ENCODE measurements around the gene FBL.
"Not testable (repeated sequence)": the region's sequence is repeated elsewhere in the genome, so short reads cannot be mapped to it uniquely, and the experiment has no call there.

Gene FBL

DNA sequence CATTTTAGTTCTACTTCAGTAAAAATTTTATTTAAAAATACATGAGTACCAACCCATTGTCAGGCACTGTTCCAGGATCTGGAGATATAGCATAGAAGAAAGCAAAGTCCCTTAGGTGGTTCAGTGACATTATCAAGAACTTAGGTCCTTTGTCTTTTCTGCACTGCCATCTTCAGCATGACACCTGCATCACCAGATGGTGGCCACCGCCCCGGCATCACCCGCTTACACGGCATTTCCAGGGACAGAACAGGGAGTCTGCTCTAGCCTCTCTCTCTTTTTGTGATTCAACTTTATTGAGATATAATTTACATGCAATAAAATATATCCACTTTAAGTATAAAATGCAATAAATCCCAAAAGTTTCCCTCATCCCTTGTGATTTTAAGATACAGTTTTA lies 35.8 kb downstream of the FBL start:
- no peaks in the 10 kb centered on the region for H3K36me3 Mint-ChIP-seq (ENCODE audit: insufficient read depth)
- H3K9me3 Mint-ChIP-seq, result no peaks in the 10 kb centered on the region
- DNase-seq (ENCODE audit: low spot score in 2 of 2) (no peak), ATAC-seq (replicated peaks; ENCODE audit: extremely low read depth, poor library complexity, severe bottlenecking) (no peak)
- peaks cover 9% of the 10 kb centered on the region for H3K27me3 Mint-ChIP-seq
- no peaks in the 10 kb centered on the region for H3K4me1 Mint-ChIP-seq
- H3K27ac Mint-ChIP-seq (ENCODE audit: low read depth), result no peak overlapping the region
- H3K4me3 Mint-ChIP-seq, result no peak overlapping the region

- H3K27ac Mint-ChIP-seq (ENCODE audit: low read depth), result no peak overlapping the region
- peaks cover 14% of the 10 kb centered on the region for H3K27me3 Mint-ChIP-seq
- DNase-seq (ENCODE audit: low spot score in 2 of 2) (no peak), ATAC-seq (replicated peaks; ENCODE audit: extremely low read depth, poor library complexity, severe bottlenecking) (no peak)
- H3K4me1 Mint-ChIP-seq, result no peaks in the 10 kb centered on the region
- H3K4me3 Mint-ChIP-seq, result no peak overlapping the region
- no peaks in the 10 kb centered on the region for H3K9me3 Mint-ChIP-seq
- H3K36me3 Mint-ChIP-seq (ENCODE audit: insufficient read depth), result no peaks in the 10 kb centered on the region
Measured at GRCh38 chr19:39809368-39809767, 36.8 kb downstream of the FBL start.

DNA sequence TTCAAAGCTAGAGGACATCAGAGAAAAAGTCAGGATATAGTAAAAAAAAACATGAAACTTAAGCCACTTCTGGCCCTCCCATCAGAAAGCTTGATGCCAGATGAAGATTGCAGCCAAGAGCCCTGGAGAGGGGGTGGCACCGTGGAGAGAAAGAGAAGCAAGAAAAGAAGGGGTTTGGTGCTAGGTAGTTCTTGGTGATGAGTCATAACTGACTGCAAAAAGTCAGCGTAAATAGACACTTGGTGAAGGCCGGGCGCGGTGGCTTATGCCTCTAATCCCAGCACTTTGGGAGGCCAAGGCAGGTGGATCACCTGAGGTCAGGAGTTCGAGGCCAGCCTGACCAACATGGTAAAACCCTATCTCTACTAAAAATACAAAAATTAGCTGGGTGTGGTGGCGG lies 37.5 kb downstream of the FBL start:
- DNase-seq (ENCODE audit: low spot score in 2 of 2); ATAC-seq (replicated peaks; ENCODE audit: extremely low read depth, poor library complexity, severe bottlenecking); H3K36me3 Mint-ChIP-seq (ENCODE audit: insufficient read depth); H3K4me3 Mint-ChIP-seq; H3K27ac Mint-ChIP-seq (ENCODE audit: low read depth); H3K9me3 Mint-ChIP-seq; H3K4me1 Mint-ChIP-seq: not testable (repeated sequence)
- peaks cover 14% of the 10 kb centered on the region for H3K27me3 Mint-ChIP-seq

- H3K9me3 Mint-ChIP-seq, result no peaks in the 10 kb centered on the region
- no peak for DNase-seq (ENCODE audit: low spot score in 2 of 2)
- no peak overlapping the region for H3K27ac Mint-ChIP-seq (ENCODE audit: low read depth)
- H3K27me3 Mint-ChIP-seq, result peaks cover 20% of the 10 kb centered on the region
- no peak for ATAC-seq (replicated peaks; ENCODE audit: extremely low read depth, poor library complexity, severe bottlenecking)
- no peaks in the 10 kb centered on the region for H3K4me1 Mint-ChIP-seq
- H3K36me3 Mint-ChIP-seq (ENCODE audit: insufficient read depth), result no peaks in the 10 kb centered on the region
- no peak overlapping the region for H3K4me3 Mint-ChIP-seq
Measured at GRCh38 chr19:39807846-39808364, 38.3 kb downstream of the FBL start.

- DNase-seq (ENCODE audit: low spot score in 2 of 2) (no peak), ATAC-seq (replicated peaks; ENCODE audit: extremely low read depth, poor library complexity, severe bottlenecking) (no peak)
- H3K9me3 Mint-ChIP-seq, result no peaks in the 10 kb centered on the region
- H3K27me3 Mint-ChIP-seq, result peaks cover 24% of the 10 kb centered on the region
- H3K4me3 Mint-ChIP-seq, result no peak overlapping the region
- H3K4me1 Mint-ChIP-seq, result no peaks in the 10 kb centered on the region
- H3K36me3 Mint-ChIP-seq (ENCODE audit: insufficient read depth), result no peaks in the 10 kb centered on the region
- H3K27ac Mint-ChIP-seq (ENCODE audit: low read depth), result no peak overlapping the region
Measured at GRCh38 chr19:39805104-39805503, 41.1 kb downstream of the FBL start.

- peaks cover 24% of the 10 kb centered on the region for H3K27me3 Mint-ChIP-seq
- no peak overlapping the region for H3K27ac Mint-ChIP-seq (ENCODE audit: low read depth)
- peaks cover 1% of the 10 kb centered on the region for H3K36me3 Mint-ChIP-seq (ENCODE audit: insufficient read depth)
- no peaks in the 10 kb centered on the region for H3K4me1 Mint-ChIP-seq
- no peaks in the 10 kb centered on the region for H3K9me3 Mint-ChIP-seq
- DNase-seq (ENCODE audit: low spot score in 2 of 2), result no peak
- no peak overlapping the region for H3K4me3 Mint-ChIP-seq
- ATAC-seq (replicated peaks; ENCODE audit: extremely low read depth, poor library complexity, severe bottlenecking), result no peak
Measured at GRCh38 chr19:39802958-39803357, 43.2 kb downstream of the FBL start.

DNA sequence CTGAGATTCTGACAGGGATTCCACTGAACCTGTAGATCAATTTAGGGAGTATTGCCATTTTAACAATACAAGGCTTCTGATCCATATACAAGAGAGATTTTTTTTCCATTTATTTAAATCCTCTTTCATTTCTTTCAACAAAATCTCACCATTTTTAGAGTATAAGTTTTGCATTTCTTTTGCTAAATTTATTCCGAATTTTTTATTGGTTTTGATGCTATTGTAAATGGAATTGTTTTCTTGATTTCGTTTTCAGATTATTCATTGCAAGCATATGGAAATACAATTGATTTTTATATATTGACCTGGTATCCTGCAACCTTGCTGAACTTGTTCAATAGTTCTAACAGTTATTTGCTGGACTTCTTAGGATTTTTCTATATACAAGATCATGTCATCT lies 49.1 kb downstream of the FBL start:
- Mint-ChIP-seq H3K27me3 (no peaks in the 10 kb centered on the region), H3K4me1 (peaks cover 6% of the 10 kb centered on the region), H3K9me3 (no peaks in the 10 kb centered on the region), H3K27ac (ENCODE audit: low read depth) (no peak overlapping the region), H3K36me3 (ENCODE audit: insufficient read depth) (peaks cover 2% of the 10 kb centered on the region), H3K4me3 (no peak overlapping the region)
- ATAC-seq (replicated peaks; ENCODE audit: extremely low read depth, poor library complexity, severe bottlenecking) (no peak), DNase-seq (ENCODE audit: low spot score in 2 of 2) (no peak)

GRCh38 chr19:39796000-39796498 lies 50.1 kb downstream of the FBL start:
- DNase-seq (ENCODE audit: low spot score in 2 of 2) (no peak), ATAC-seq (replicated peaks; ENCODE audit: extremely low read depth, poor library complexity, severe bottlenecking) (no peak)
- Mint-ChIP-seq H3K4me3 (no peak overlapping the region), H3K4me1 (peaks cover 6% of the 10 kb centered on the region), H3K27ac (ENCODE audit: low read depth) (no peak overlapping the region), H3K27me3 (no peaks in the 10 kb centered on the region), H3K36me3 (ENCODE audit: insufficient read depth) (peaks cover 2% of the 10 kb centered on the region), H3K9me3 (no peaks in the 10 kb centered on the region)

DNA sequence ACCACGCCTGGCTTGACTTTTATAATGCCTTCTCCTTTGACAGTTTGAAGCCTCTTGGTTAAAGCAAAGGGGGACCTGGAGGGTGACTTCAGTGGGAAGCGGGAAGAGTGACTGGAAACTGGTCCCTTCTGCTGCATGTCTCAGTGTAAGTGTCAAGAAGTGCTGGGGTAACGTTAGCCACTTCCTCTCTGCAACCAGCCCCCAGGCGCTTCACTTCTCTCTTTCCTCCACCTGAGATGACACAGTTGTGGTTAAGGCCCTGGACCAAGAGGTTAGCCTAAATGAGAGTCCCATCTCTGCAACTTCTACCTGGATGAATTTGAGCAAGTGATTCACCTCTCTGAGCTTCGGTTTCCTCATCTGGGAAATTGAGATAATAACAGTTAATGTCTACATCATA lies 51.2 kb downstream of the FBL start:
- Mint-ChIP-seq H3K4me3 (no peak overlapping the region), H3K4me1 (peaks cover 6% of the 10 kb centered on the region), H3K27ac (ENCODE audit: low read depth) (no peak overlapping the region), H3K27me3 (no peaks in the 10 kb centered on the region), H3K9me3 (no peaks in the 10 kb centered on the region), H3K36me3 (ENCODE audit: insufficient read depth) (peaks cover 2% of the 10 kb centered on the region)
- no peak for DNase-seq (ENCODE audit: low spot score in 2 of 2)
- ATAC-seq (replicated peaks; ENCODE audit: extremely low read depth, poor library complexity, severe bottlenecking), result no peak

GRCh38 chr19:39792999-39793546 lies 53.1 kb downstream of the FBL start:
- peak; percentile 92 for ATAC-seq (replicated peaks; ENCODE audit: extremely low read depth, poor library complexity, severe bottlenecking)
- peaks cover 6% of the 10 kb centered on the region for H3K4me1 Mint-ChIP-seq
- DNase-seq (ENCODE audit: low spot score in 2 of 2), result peak; percentile 61 to 73
- peaks cover 1% of the 10 kb centered on the region for H3K36me3 Mint-ChIP-seq (ENCODE audit: insufficient read depth)
- peaks cover 13% of the 10 kb centered on the region for H3K27me3 Mint-ChIP-seq
- peaks cover 3% of the 10 kb centered on the region for H3K9me3 Mint-ChIP-seq
- H3K4me3 Mint-ChIP-seq, result peak overlapping the region; percentile 72
- no peak overlapping the region for H3K27ac Mint-ChIP-seq (ENCODE audit: low read depth)

GRCh38 chr19:39788244-39788643 lies 57.9 kb downstream of the FBL start:
- no peaks in the 10 kb centered on the region for H3K4me1 Mint-ChIP-seq
- no peak overlapping the region for H3K4me3 Mint-ChIP-seq
- H3K27ac Mint-ChIP-seq (ENCODE audit: low read depth), result no peak overlapping the region
- ATAC-seq (replicated peaks; ENCODE audit: extremely low read depth, poor library complexity, severe bottlenecking) (no peak), DNase-seq (ENCODE audit: low spot score in 2 of 2) (no peak)
- peaks cover 46% of the 10 kb centered on the region for H3K27me3 Mint-ChIP-seq
- peaks cover 2% of the 10 kb centered on the region for H3K36me3 Mint-ChIP-seq (ENCODE audit: insufficient read depth)
- peaks cover 7% of the 10 kb centered on the region for H3K9me3 Mint-ChIP-seq
